Kidney (tissue), 14 donors: ENCODE measurements around the gene AKAP9. TPM values are rescaled to one million over a fixed set of nuclear protein-coding genes. Genes with fewer than 3 reads are reported as not detected.

ENCODE experiments used
- DNase-seq, 5 donors: peaks; one replicate each; pipeline ENCODE4 v3.0.0-alpha.2; 2013 to 2020
- FAIRE-seq: peaks from 2 replicates; lab custom pipeline; 2012; peaks lifted over from hg19 to GRCh38; lab: Jason Lieb, UNC
- H3K27ac ChIP-seq, 2 donors: one replicate each; pipeline ENCODE4 v1.7.0; 2013; ENCODE audit warnings: low read depth in 2 of 2, low read length in 2 of 2, inconsistent platforms in 1 of 2
- H3K27me3 ChIP-seq: one replicate; pipeline ENCODE4 v1.7.1; 2013; ENCODE audit warnings: low read length, inconsistent platforms; ENCODE audit not compliant: control insufficient read depth, insufficient read depth
- H3K36me3 ChIP-seq, 3 donors: one replicate each; pipeline versions ENCODE4 v1.7.0 to v1.7.1; 2013; ENCODE audit warnings: low read length in 3 of 3, control low read depth in 1 of 3, inconsistent platforms in 1 of 3; ENCODE audit not compliant: insufficient read depth in 3 of 3, control insufficient read depth in 2 of 3
- H3K4me1 ChIP-seq, 3 donors: one replicate each; pipeline versions ENCODE4 v1.7.0 to v1.7.1; 2013; ENCODE audit warnings: low read length in 3 of 3, inconsistent platforms in 1 of 3, low read depth in 1 of 3; ENCODE audit not compliant: control insufficient read depth in 2 of 3, insufficient read depth in 2 of 3
- H3K4me3 ChIP-seq, 3 donors: one replicate each; pipeline versions ENCODE4 v1.7.0 to v1.8.1; 2013; ENCODE audit warnings: low read length in 3 of 3, control low read depth in 1 of 3, inconsistent platforms in 1 of 3
- H3K9ac ChIP-seq, 3 donors: one replicate each; pipeline versions ENCODE4 v1.7.0 to v1.7.1; 2013; ENCODE audit warnings: low read length in 3 of 3, control low read depth in 1 of 3, inconsistent platforms in 1 of 3
- H3K9me3 ChIP-seq, 3 donors: one replicate each; pipeline versions ENCODE4 v1.7.0 to v1.7.1; 2013; ENCODE audit warnings: low read length in 3 of 3, control low read depth in 1 of 3, inconsistent platforms in 1 of 3; ENCODE audit not compliant: control insufficient read depth in 2 of 3, insufficient read depth in 1 of 3
- CTCF ChIP-seq: IDR thresholded peaks from 3 replicates; pipeline ENCODE4 v1.5.1; 2012; ENCODE audit warnings: mild to moderate bottlenecking, moderate library complexity, borderline replicate concordance; ENCODE audit not compliant: insufficient read depth; ENCODE audit errors: extremely low read depth
- intact Hi-C: fragments of 100-400 bp; cut with DNase I; formaldehyde crosslinking; loops from one replicate; pipeline ENCODE4 v1.11.1; 2022
- polyA plus RNA-seq: library from polyadenylated mRNA; stranded (reverse); fragments of 350-450 nt; fragmentation: Illumina TruSeq; extraction: RNeasy Lipid Tissue Mini Kit (QIAGEN cat#74804); gene quantifications from one replicate; pipeline ENCODE4 v1.2.3, GENCODE V29; 2014; ENCODE audit warnings: low read depth, low replicate concordance; ENCODE audit not compliant: insufficient read depth
- total RNA-seq: library from RNA; stranded (reverse); fragmentation: NEBNext Ultra II Directional; extraction: Animal tissue kit (Norgen Biotek cat#: 25700); gene quantifications from one replicate; pipeline ENCODE4 v1.2.1, GENCODE V29; 2021
- donor health status: control.
- donor health status: control.
- donor health status: control.
- donor health status: control.
- donor health status: control.
- donor health status: DM: yes; HTN: yes; CAD: no.
- donor health status: Normal renal cell carcinoma (clear cell type).

Gene AKAP9
- total and polyA plus RNA-seq, 2 donors from 2014 or later = 18.5 to 66.8 TPM

DNA sequence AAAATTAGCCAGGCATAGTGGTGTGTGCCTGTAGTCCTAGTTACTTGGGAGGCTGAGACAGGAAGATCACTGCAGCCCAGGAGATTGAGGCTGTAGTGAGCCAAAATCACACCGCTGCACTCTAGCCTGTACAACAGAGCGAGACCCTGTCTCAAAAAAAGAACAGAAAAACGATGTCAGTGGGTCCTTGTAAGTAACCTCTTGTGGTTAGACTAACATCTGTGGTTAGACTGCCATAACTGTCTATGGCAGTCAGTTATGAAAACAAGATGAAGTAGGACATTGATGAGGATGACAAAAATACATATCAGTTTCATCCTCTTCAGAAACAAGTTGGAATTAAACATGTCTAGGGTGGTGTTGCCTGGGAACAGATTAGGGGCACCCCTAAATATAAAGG lies 53.3 kb downstream of the AKAP9 start:
- Histone ChIP-seq H3K4me3 (no peak overlapping the region), H3K27ac (no peak overlapping the region), H3K9me3 (no peaks in the 10 kb centered on the region), H3K36me3 (peaks cover 3 to 36% (median 12%) of the 10 kb centered on the region in 3 donors), H3K9ac (no peak overlapping the region), H3K4me1 (no peaks in the 10 kb centered on the region), H3K27me3 (no peaks in the 10 kb centered on the region)
- DNase-seq (no peak), FAIRE-seq (no peak)
- intact Hi-C loops = no loop called here
- TF ChIP-seq CTCF = no peak

GRCh38 chr7:91995391-91996105 lies 54.9 kb downstream of the AKAP9 start:
- Histone ChIP-seq H3K36me3 (peaks cover 3 to 36% (median 12%) of the 10 kb centered on the region in 3 donors), H3K9me3 (no peaks in the 10 kb centered on the region), H3K4me1 (no peaks in the 10 kb centered on the region), H3K27ac (no peak overlapping the region), H3K4me3 (no peak overlapping the region), H3K27me3 (no peaks in the 10 kb centered on the region), H3K9ac (no peak overlapping the region)
- no peak for TF ChIP-seq CTCF
- FAIRE-seq = peak; percentile 6
- DNase-seq = no peak
- intact Hi-C loops = no loop called here

DNA sequence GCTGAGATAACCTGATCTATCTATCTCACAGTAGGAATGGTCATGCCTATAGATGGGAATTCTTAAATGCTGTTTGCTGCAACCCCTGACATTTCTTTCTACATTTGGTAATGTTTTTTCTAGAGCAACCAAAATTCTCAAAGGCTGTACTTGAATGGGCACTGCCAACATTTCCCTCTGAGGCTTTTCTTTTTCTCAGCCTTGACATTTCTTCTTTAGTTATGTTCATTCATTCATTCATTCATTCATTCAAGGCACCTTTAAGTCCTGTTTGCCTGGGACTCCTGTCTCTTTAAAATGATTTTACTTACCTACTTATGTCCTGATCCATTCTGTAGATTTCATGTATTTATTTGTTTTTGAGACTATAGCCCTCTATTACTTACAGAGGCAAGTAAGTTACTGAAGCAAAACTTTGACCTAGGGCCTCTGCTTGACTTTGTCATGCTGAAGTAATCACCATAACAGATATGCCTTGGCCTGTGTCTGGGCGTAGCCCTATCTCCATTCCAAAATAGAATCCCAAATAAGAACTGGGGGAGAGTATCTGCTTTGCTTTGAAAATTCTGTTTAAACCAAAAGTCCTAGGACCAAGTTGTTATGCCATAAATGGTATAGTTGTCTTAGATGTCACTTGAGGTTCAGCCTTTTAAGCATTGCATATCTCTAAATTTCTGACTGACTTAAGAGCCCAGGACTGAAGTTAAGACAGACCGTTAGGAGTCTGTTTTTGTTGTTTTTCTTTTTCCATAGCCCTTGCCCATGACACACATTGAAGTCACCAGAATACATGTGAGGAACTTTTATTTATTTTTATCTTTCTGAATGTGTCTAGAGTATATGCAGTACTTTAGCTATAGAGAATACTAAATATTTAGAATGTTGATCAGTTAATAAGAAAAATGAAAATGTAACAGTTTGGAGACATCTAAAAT lies 59.2 kb downstream of the AKAP9 start:
- Histone ChIP-seq H3K36me3 (peaks cover 5 to 15% (median 6%) of the 10 kb centered on the region in 3 donors), H3K9ac (no peak overlapping the region), H3K4me1 (no peaks in the 10 kb centered on the region), H3K9me3 (no peaks in the 10 kb centered on the region), H3K27ac (no peak overlapping the region), H3K4me3 (no peak overlapping the region), H3K27me3 (no peaks in the 10 kb centered on the region)
- intact Hi-C loops = no loop called here
- DNase-seq = no peak
- FAIRE-seq = no peak
- no peak for TF ChIP-seq CTCF
